Measurements from ENCODE around the gene CPNE5.

The CPNE5 gene

DNA sequence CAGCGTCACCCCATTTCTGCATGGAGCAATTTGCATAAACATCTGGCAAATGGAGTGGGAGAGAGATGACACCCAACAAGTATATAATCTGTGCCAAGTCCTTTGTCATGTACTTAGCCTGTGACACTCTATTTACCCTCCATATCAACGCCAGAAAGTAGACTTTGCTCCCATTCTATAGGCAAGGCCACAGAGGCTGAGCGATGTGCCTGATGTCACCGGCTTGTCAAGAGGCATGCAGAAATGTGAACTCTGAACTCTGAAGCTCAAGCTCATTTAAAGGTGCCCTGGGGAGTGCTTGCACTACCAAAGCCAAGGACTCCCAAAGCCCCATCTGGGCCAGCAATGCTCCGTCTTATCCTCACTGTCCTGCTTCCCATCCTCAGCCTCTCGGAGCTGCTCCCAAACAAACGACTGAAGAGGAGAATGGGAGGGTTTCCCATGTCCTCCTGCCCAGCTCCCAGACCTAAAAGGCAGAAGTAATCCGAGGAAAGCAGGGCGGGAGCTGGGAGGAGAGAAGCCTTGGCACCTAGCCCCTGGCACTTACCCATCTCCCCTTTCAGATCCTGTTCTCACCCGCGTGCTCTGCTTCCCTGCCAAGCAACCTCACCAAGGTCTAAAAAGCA, 9.2 kb downstream of the CPNE5 start:
- Histone ChIP-seq H3K4me1 (ENCODE audit: control insufficient read depth, insufficient read depth, low read length) (peaks cover 16% of the 10 kb centered on the region), H3K4me2 (ENCODE audit: low read length) (no peak overlapping the region), H3K4me3 (ENCODE audit: low read length) (no peak overlapping the region), H3K27me3 (ENCODE audit: control insufficient read depth, insufficient read depth, low read length) (peaks cover 3% of the 10 kb centered on the region), H3K9me3 (replicated peaks; ENCODE audit: low read length) (no peaks in the 10 kb centered on the region), H3K9ac (ENCODE audit: low read depth, low read length) (no peak overlapping the region), H3K36me3 (ENCODE audit: insufficient read depth, low read length) (no peaks in the 10 kb centered on the region)

DNA sequence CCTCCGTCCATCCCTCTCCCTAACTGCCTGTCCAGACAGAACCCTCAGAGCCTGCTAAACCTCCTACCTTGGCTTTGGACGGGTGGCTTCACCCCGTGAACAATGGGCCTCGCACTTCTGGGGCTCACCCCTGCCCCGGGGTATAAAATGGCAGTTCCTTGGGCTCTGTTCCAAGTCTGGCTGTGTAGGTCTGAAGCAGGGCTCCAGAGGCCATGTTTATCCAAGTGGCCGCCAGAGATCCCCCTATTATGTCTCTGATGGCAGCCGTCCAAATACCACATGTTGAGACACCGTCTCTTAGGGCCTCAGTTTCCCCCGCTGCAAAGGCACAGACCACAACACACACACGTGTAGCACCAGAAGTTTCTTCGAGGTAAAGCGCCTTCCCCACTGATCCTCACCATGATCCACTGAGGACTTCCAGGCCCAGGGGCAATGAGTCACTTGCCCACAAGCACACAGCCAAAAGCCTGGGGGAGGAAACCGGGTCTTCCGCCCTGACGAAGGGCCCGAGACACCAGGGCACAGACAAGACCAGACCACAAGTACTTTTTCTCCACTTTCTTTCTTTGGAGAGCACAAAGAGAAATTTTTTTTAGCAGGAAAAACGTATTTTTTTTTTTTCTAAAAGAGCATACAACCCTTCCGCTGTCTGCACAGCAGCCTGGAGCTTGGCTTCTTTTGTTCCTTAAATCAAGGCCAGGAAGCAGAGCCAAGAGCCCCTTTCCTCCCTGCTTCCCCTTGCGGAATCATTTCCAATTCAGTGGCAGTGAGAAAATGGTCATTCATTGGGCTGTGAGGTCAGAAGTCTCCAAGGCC, 11.8 kb downstream of the CPNE5 start:
- Histone ChIP-seq H3K4me3 (ENCODE audit: low read length) (no peak overlapping the region), H3K36me3 (ENCODE audit: insufficient read depth, low read length) (no peaks in the 10 kb centered on the region), H3K9me3 (replicated peaks; ENCODE audit: low read length) (no peaks in the 10 kb centered on the region), H3K4me1 (ENCODE audit: control insufficient read depth, insufficient read depth, low read length) (peaks cover 16% of the 10 kb centered on the region), H3K9ac (ENCODE audit: low read depth, low read length) (peak overlapping the region; percentile 17), H3K27me3 (ENCODE audit: control insufficient read depth, insufficient read depth, low read length) (peaks cover 3% of the 10 kb centered on the region), H3K4me2 (ENCODE audit: low read length) (peak overlapping the region; percentile 34)

DNA sequence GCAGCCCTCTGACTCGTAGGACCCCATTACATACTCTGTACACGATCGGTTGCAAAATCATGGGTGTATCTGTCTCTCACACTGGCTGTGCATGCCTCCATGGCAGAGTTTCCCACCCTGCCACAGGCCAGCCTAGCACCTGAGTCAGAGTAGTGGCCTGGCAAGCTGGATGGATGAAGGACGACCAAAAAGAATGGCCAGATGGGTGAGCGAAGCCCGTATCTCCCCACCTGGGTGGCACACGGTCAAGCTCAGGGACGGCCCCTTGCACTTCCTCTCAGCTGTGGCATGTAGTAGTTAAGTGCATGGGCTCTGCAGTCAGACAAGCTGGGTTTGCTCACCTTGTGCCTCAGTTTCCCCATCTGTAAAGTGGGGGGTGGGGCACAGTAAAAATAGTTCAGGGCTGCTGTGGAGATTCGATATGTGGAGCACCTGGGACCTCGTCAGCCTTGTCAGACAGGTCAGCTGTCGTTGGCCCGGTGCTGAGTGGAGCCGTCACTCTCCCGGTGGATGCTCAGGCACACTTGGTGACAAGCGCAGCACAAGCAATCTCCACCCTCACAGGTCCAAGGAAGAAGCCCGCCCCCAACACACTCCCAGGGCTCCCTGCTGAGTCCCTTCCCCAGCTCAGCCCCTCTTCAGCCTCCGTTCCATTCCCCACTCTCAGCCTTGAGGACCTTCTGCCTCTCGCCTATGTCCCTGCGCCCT, 12.6 kb downstream of the CPNE5 start:
- Histone ChIP-seq H3K4me3 (ENCODE audit: low read length) (no peak overlapping the region), H3K9ac (ENCODE audit: low read depth, low read length) (no peak overlapping the region)

DNA sequence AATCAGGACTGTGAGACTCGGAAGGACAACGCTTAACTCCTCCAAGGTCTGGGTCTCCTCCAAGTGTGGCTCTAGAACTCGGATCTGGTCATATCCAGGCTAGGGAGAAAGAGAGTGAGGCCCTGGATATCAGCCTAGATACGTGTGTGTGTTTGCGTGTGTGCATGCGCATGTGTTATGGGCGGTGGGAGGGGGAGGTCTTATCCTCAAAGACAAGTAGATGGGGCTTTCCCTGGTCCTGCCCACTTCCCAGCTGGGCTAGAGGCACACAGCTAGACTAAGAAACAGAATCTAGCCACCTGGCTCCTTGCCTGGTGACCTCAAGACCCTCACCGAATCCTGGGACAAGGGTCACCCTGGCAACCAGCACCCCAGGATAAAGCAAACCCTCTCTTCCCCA, 13.2 kb downstream of the CPNE5 start:
- peaks cover 3% of the 10 kb centered on the region for H3K27me3 ChIP-seq (ENCODE audit: control insufficient read depth, insufficient read depth, low read length)
- no peak overlapping the region for H3K9ac ChIP-seq (ENCODE audit: low read depth, low read length)
- H3K4me3 ChIP-seq (ENCODE audit: low read length), result no peak overlapping the region
- no peak overlapping the region for H3K4me2 ChIP-seq (ENCODE audit: low read length)
- peaks cover 20% of the 10 kb centered on the region for H3K4me1 ChIP-seq (ENCODE audit: control insufficient read depth, insufficient read depth, low read length)
- no peaks in the 10 kb centered on the region for H3K9me3 ChIP-seq (replicated peaks; ENCODE audit: low read length)
- H3K36me3 ChIP-seq (ENCODE audit: insufficient read depth, low read length), result no peaks in the 10 kb centered on the region

More for the DNA sequence above, 12.6 kb downstream of the CPNE5 start:
- Histone ChIP-seq H3K9me3 (replicated peaks; ENCODE audit: low read length) (no peaks in the 10 kb centered on the region), H3K27me3 (ENCODE audit: control insufficient read depth, insufficient read depth, low read length) (peaks cover 3% of the 10 kb centered on the region), H3K4me2 (ENCODE audit: low read length) (no peak overlapping the region), H3K4me1 (ENCODE audit: control insufficient read depth, insufficient read depth, low read length) (peaks cover 16% of the 10 kb centered on the region), H3K36me3 (ENCODE audit: insufficient read depth, low read length) (no peaks in the 10 kb centered on the region)

DNA sequence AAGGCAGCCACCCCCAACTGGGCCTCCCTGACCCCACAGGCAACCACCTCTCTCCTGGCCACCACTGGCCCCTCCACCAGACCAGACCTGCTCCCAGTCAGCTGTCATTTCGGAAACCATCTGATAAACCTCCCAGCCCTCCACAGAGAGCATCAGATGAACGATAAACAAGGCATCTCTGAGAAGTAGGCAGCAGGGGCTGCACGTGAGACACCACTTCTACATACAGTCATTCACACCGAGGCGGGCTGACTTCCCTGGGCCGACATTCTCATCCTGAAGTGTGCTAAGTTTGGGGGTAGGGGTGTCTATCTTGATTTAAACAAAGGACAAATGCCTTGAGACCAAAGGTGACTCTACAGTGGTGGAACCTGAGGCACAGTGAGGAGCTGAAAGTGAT, 13.8 kb downstream of the CPNE5 start:
- no peaks in the 10 kb centered on the region for H3K36me3 ChIP-seq (ENCODE audit: insufficient read depth, low read length)
- H3K4me2 ChIP-seq (ENCODE audit: low read length), result no peak overlapping the region
- H3K9me3 ChIP-seq (replicated peaks; ENCODE audit: low read length), result no peaks in the 10 kb centered on the region
- H3K4me1 ChIP-seq (ENCODE audit: control insufficient read depth, insufficient read depth, low read length), result peaks cover 26% of the 10 kb centered on the region
- no peak overlapping the region for H3K9ac ChIP-seq (ENCODE audit: low read depth, low read length)
- no peak overlapping the region for H3K4me3 ChIP-seq (ENCODE audit: low read length)
- peaks cover 3% of the 10 kb centered on the region for H3K27me3 ChIP-seq (ENCODE audit: control insufficient read depth, insufficient read depth, low read length)

DNA sequence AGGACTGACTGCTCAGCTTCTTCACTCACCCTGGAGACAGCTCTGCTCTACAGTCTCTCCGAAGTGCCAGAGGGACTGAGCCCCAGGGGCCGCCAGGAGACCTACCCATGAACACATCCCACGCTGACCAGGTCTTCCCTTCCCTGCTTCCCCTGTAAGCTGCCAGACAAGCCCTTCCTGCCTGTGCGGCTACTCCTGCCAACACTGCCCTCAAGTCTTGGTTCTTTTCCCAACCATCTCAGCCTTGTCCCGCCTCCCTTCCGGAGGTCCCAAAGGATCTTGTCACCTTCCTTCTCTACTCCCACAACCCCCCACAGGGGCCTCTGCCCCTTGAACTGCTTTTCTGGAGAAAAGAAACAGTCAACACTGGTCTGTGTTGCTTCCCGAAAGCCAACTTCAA, 15.0 kb downstream of the CPNE5 start:
- Histone ChIP-seq H3K9ac (ENCODE audit: low read depth, low read length) (no peak overlapping the region), H3K4me1 (ENCODE audit: control insufficient read depth, insufficient read depth, low read length) (peaks cover 22% of the 10 kb centered on the region)

DNA sequence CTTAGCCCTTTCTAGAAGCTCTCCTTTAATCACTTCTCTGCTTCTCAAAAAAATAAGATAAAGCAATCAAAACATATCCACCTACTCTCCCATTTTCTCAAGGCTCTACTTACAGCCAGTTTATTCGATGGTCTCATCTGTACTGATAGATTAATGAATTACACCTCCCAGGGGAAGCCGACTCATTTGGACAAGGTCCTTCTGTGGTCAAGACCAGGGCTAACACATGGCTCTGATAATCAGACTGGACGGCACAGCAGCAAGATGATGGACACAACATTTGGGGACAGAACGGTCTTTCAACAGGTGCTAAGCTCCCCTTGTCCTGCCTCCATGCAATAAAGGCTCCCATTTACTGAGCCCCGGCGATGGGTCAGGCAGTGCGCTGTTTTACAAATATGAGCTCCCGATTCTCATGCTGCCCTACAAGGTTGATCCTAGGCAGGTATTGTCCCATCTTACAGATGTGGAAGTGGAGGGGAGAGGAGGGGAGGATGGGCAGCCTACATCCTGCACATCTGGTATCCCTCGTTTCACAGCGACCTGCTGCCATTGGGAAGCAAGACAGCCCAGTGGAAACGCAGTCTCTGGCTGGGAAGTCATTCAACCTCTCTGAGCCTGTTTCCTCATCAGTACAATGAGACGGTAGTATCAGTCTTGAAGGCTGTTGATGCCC, 15.7 kb downstream of the CPNE5 start:
- Histone ChIP-seq H3K27me3 (ENCODE audit: control insufficient read depth, insufficient read depth, low read length) (peaks cover 3% of the 10 kb centered on the region), H3K9ac (ENCODE audit: low read depth, low read length) (no peak overlapping the region), H3K4me1 (ENCODE audit: control insufficient read depth, insufficient read depth, low read length) (peaks cover 22% of the 10 kb centered on the region), H3K4me3 (ENCODE audit: low read length) (no peak overlapping the region), H3K4me2 (ENCODE audit: low read length) (no peak overlapping the region), H3K9me3 (replicated peaks; ENCODE audit: low read length) (no peaks in the 10 kb centered on the region), H3K36me3 (ENCODE audit: insufficient read depth, low read length) (no peaks in the 10 kb centered on the region)

More for the DNA sequence above, 15.0 kb downstream of the CPNE5 start:
- Histone ChIP-seq H3K9me3 (replicated peaks; ENCODE audit: low read length) (no peaks in the 10 kb centered on the region), H3K4me2 (ENCODE audit: low read length) (no peak overlapping the region), H3K4me3 (ENCODE audit: low read length) (no peak overlapping the region), H3K27me3 (ENCODE audit: control insufficient read depth, insufficient read depth, low read length) (peaks cover 3% of the 10 kb centered on the region), H3K36me3 (ENCODE audit: insufficient read depth, low read length) (no peaks in the 10 kb centered on the region)

DNA sequence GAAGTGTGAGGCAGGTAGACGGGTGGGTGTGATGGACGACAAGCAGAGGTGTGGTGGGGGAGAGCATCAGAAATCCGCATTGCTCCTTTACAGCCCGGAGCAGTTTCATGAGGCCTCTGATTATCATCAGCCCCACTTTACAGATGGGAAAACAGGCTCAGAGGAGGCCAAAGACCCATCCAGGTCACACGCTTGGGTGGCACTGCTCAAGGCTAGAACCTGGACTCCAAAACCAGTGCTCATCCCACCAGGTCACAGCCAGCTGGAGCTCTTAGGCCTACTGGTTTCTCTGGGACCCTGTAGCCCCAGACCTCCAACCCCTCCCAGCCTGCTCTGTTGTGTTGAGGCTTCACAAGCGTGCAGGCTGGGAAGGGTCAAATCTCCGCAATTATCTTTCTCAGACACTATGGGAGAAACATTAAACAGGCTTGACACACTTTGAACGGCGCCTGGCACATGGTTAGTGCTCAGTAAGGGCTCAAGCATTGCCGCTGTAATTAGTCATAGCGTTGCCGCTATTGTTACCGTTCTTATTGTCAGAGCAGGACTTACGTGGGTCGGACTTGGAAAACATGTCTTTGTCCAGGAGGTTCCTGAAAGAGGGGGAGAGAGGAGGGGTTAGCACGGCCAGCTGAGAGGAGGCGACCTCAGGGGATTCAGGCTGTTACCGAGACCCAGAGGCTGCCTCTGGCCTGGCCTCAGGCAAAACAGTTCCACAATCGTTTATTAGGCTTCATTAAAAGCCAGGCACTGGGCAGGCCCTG, 16.6 kb downstream of the CPNE5 start:
- Histone ChIP-seq H3K9ac (ENCODE audit: low read depth, low read length) (no peak overlapping the region), H3K4me1 (ENCODE audit: control insufficient read depth, insufficient read depth, low read length) (peaks cover 18% of the 10 kb centered on the region), H3K4me3 (ENCODE audit: low read length) (no peak overlapping the region), H3K9me3 (replicated peaks; ENCODE audit: low read length) (no peaks in the 10 kb centered on the region), H3K36me3 (ENCODE audit: insufficient read depth, low read length) (no peaks in the 10 kb centered on the region), H3K27me3 (ENCODE audit: control insufficient read depth, insufficient read depth, low read length) (peaks cover 3% of the 10 kb centered on the region), H3K4me2 (ENCODE audit: low read length) (no peak overlapping the region)

DNA sequence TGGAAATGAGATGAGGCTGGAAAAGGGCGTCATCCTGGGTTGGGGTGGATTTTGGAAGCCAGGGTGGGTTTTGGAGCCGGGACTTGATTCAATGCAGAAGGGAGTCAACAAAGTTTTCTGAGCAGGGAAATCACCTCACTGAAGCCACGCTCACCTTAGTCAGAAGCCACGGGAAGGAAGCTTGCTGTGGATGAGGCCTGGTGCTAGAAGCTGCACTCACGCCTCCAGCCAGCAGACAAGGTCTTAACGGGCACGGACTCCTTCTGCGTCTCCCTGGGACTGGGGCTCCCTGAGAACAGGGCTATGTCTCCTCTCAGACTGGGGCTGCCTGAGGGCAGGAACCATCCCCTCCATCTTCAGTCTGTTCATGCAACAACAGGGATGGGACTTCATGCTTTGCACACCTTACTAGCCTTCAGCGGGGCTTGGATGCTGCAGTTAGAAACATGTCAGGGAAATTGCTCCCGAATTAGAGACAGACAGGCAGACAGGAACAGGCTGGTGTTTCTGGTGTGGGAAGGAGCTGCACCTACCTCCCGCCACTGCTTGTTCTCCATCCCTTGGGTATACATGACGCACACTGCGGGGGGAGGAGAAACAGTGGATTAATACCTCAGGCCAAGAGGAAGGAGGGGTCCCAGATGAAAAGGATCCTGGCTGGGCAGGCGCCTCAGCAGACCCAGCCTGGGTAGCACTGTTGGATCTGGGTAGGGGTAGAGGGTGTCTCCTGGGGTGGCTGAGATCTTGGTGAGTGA, 17.5 kb downstream of the CPNE5 start:
- Histone ChIP-seq H3K9me3 (replicated peaks; ENCODE audit: low read length) (no peaks in the 10 kb centered on the region), H3K27me3 (ENCODE audit: control insufficient read depth, insufficient read depth, low read length) (peaks cover 8% of the 10 kb centered on the region), H3K4me2 (ENCODE audit: low read length) (no peak overlapping the region), H3K4me1 (ENCODE audit: control insufficient read depth, insufficient read depth, low read length) (peaks cover 10% of the 10 kb centered on the region), H3K9ac (ENCODE audit: low read depth, low read length) (no peak overlapping the region), H3K36me3 (ENCODE audit: insufficient read depth, low read length) (no peaks in the 10 kb centered on the region), H3K4me3 (ENCODE audit: low read length) (no peak overlapping the region)

DNA sequence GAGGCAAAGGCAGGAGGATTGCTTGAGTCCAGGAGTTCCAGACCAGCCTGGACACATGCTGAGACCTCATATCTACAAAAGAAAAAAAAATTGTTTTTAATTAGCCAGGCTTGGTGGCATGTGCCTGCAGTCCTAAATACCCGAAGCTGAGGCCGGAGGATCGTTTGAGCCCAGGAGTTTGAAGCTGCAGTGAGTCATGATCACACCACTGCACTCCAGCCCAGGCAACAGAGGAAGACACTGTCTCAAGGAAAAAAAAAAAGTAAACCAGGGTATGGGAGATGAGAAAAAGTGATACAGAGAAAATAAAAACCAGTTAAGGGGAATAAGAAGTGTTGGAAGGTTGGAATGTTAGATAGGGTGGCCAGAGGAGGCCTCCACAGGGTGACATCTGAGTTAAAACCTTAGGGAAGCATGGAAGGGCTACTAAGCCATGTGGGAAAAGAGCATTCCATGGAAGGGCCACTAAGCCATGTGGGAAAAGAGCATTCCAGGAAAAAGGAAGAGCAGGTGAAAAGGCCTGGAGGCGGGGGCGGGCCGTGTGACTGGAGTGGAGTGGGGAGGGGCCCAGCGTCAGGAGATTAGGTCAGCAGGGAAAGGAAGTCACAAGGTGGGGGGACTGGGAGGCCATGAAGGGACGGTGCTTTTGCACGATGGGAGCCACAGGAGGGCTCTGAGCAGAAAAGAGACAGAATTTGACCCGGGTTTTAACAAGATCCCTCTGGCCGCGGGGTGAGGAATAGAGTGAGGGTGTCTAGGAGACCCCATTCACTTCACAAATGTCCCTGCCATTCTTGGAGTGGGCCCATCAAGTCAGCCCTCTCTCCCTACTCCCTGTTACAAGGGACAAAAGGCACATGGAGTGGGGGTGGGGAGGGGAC, 18.3 kb downstream of the CPNE5 start:
- Histone ChIP-seq H3K9ac (ENCODE audit: low read depth, low read length) (no peak overlapping the region), H3K4me2 (ENCODE audit: low read length) (no peak overlapping the region), H3K4me3 (ENCODE audit: low read length) (no peak overlapping the region), H3K36me3 (ENCODE audit: insufficient read depth, low read length) (no peaks in the 10 kb centered on the region), H3K9me3 (replicated peaks; ENCODE audit: low read length) (no peaks in the 10 kb centered on the region), H3K4me1 (ENCODE audit: control insufficient read depth, insufficient read depth, low read length) (peaks cover 10% of the 10 kb centered on the region), H3K27me3 (ENCODE audit: control insufficient read depth, insufficient read depth, low read length) (peaks cover 8% of the 10 kb centered on the region)
